Prostate gland (tissue), 2 donors: Measurements from ENCODE around the gene JMJD8. TPM values are rescaled to one million over a fixed set of nuclear protein-coding genes. Genes with fewer than 3 reads are reported as not detected.

Experiments used
- DNase-seq: peaks from one replicate; pipeline ENCODE4 v3.0.0-alpha.2; 2019; ENCODE audit warnings: low spot score
- H3K27ac ChIP-seq, 2 donors: fragments of 200-600 bp; sonication (generic); 2 replicates each; pipeline ENCODE4 v1.5.1; 2017 to 2019
- H3K27me3 ChIP-seq: fragments of 200-600 bp; sonication (generic); replicated peaks from 2 replicates; pipeline ENCODE4 v1.5.1; 2019; ENCODE audit not compliant: insufficient read depth
- H3K36me3 ChIP-seq, 2 donors: fragments of 200-600 bp; sonication (generic); 1 replicate in 1 of 2; 2 replicates in 1 of 2; pipeline versions ENCODE4 v1.5.1 to v1.8.1; 2017 to 2019
- H3K4me1 ChIP-seq: fragments of 200-600 bp; sonication (generic); replicated peaks from 2 replicates; pipeline ENCODE4 v1.5.1; 2019
- H3K4me3 ChIP-seq, 2 donors: fragments of 200-600 bp; sonication (generic); 2 replicates each; pipeline ENCODE4 v1.5.1; 2017 to 2019
- H3K9me3 ChIP-seq: fragments of 200-600 bp; sonication (generic); 2 replicates; pipeline ENCODE4 v1.5.1; 2017
- POLR2A ChIP-seq: fragments of 450-650 bp; IDR thresholded peaks from one replicate; pipeline ENCODE4 v1.6.1; 2016; ENCODE audit warnings: antibody characterized with exemption, mild to moderate bottlenecking
- POLR2AphosphoS5 ChIP-seq: sonication (generic); formaldehyde crosslinking; IDR thresholded peaks from one replicate; pipeline ENCODE4 v1.6.1; 2017; ENCODE audit warnings: antibody characterized with exemption
- WGBS: methylation state at CpG from one replicate; pipeline ENCODE4 v1.1.5; 2018; 5-methylcytosine and 5-hydroxymethylcytosine counted together
- intact Hi-C: fragments of 100-400 bp; cut with DNase I; formaldehyde crosslinking; loops from one replicate; pipeline ENCODE4 v1.14.2; 2022
- total RNA-seq, 2 donors: library from RNA; depleted of rRNA; stranded (reverse); fragments of >200 nt; gene quantifications; one replicate each; pipeline ENCODE4 v1.1.0, GENCODE V29; 2016
- TF ChIP-seq, protein P1 (sequence below), 4 experiments: fragments of 200-600 bp in 2 of 4; fragments of 450-650 bp in 2 of 4; sonication (generic) in 2 of 4; IDR thresholded peaks; 1 replicate in 3 of 4; 2 replicates in 1 of 4; pipeline ENCODE4 v1.5.1; 2016 to 2019; ENCODE audit warnings: antibody characterized with exemption in 4 of 4, mild to moderate bottlenecking in 2 of 4, moderate library complexity in 2 of 4

Gene JMJD8
- total RNA-seq, 2 donors from 2014 or later: 121 to 132 TPM

DNA sequence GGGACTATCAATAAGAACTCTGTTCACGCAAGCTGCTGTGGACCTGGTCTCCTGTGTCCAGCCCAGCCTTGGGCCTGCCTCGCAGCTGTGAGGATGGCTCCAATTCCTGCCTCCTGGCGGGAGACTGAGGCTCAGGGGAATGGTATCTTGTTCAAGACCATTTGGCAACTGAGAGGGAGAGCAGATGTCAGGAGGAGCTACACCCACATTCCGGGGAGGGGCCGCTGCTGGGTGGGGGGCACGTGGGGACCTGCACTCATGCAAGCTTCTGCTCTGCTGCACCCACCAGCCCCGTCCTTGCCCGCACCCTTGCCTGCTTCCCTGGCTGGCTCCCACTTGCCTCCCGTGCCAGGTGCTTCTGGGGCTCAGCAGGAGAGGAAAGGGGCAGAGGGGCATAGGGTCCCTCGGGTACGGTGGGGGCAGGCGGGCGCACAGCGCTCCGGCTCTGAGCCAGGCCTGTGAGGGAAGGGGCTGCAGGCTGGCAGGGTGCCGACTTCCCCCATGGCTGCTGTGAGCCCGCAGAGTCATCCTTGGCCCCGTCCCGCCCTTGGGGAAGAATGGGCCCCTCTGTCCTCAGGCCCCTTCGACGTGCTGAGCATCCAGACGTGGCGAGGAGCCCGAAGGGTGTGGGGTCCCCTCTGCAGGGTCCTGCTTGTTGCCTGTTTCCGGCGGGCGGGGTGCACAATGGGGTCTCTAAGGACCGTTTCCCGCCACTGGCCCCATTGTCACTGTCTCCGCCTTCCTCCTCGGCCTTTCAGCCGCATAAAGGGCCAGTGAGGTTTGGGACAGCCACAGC lies 33.5 kb upstream of the JMJD8 start:
- no peak overlapping the region for H3K27ac ChIP-seq
- H3K36me3 ChIP-seq: no peaks in the 10 kb centered on the region
- 78% methylated on average over 32 of the region's 32 CpGs for WGBS
- intact Hi-C loops: no loop called here
- H3K27me3 ChIP-seq: no peaks in the 10 kb centered on the region
- no peak for TF ChIP-seq POLR2A
- TF ChIP-seq POLR2AphosphoS5: no peak
- TF ChIP-seq, protein P1, sequence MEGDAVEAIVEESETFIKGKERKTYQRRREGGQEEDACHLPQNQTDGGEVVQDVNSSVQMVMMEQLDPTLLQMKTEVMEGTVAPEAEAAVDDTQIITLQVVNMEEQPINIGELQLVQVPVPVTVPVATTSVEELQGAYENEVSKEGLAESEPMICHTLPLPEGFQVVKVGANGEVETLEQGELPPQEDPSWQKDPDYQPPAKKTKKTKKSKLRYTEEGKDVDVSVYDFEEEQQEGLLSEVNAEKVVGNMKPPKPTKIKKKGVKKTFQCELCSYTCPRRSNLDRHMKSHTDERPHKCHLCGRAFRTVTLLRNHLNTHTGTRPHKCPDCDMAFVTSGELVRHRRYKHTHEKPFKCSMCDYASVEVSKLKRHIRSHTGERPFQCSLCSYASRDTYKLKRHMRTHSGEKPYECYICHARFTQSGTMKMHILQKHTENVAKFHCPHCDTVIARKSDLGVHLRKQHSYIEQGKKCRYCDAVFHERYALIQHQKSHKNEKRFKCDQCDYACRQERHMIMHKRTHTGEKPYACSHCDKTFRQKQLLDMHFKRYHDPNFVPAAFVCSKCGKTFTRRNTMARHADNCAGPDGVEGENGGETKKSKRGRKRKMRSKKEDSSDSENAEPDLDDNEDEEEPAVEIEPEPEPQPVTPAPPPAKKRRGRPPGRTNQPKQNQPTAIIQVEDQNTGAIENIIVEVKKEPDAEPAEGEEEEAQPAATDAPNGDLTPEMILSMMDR (IDR thresholded peaks at IDR 0.05): no peak
- DNase-seq: no peak
- no peak overlapping the region for H3K4me3 ChIP-seq
- no peaks in the 10 kb centered on the region for H3K9me3 ChIP-seq
- peaks cover 29% of the 10 kb centered on the region for H3K4me1 ChIP-seq

DNA sequence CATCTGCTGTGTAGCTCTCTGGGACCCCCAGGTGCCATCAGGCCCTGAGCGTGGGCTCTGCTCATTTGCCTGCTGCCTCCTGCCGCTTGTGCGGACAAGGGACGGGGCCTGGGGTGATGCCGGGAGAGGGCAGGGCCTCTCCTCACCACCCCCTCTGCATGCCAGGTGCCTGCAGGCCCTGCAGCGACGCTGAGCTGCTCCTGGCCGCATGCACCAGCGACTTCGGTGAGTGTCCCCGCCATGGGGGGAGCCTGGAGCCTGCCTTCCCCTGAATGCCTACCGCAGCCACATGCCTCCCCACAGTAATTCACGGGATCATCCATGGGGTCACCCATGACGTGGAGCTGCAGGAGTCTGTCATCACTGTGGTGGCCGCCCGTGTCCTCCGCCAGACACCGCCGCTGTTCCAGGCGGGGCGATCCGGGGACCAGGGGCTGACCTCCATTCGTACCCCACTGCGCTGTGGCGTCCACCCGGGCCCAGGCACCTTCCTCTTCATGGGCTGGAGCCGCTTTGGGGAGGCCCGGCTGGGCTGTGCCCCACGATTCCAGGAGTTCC lies 32.7 kb upstream of the JMJD8 start:
- intact Hi-C loops: no loop called here
- 87% methylated on average over 29 of the region's 29 CpGs for WGBS
- peaks cover 29% of the 10 kb centered on the region for H3K4me1 ChIP-seq

DNA sequence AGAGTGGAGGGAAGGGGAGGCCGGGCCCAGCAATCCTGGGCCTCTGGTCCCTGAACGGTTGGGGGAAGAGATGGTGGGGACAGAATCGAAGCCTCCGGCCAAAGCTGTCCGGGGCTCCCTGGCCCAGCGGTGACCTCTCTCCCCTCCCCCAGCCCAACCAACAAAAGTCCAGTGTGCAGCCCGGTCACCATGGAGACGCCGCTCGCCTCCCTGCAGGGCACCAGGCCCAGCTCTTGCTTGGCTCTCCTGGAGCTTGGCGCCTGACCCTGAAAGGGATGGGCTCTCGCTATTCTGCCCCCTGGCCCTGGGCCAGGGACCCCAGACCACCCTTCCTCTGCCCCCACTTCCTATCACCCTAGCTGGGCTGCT lies 32.0 kb upstream of the JMJD8 start:
- no peaks in the 10 kb centered on the region for H3K27me3 ChIP-seq
- 8% methylated on average over 10 of the region's 12 CpGs for WGBS
- no peaks in the 10 kb centered on the region for H3K9me3 ChIP-seq
- TF ChIP-seq POLR2AphosphoS5: no peak
- intact Hi-C loops: no loop called here
- H3K4me3 ChIP-seq: peak overlapping the region in 1 of 2 donors; percentile 51
- H3K36me3 ChIP-seq: no peaks in the 10 kb centered on the region
- H3K4me1 ChIP-seq: peaks cover 23% of the 10 kb centered on the region
- no peak overlapping the region for H3K27ac ChIP-seq
- DNase-seq: no peak

More for the DNA sequence above, 32.7 kb upstream of the JMJD8 start:
- DNase-seq: no peak
- TF ChIP-seq, protein P1 (IDR thresholded peaks at IDR 0.05): no peak
- Histone ChIP-seq H3K27me3 (no peaks in the 10 kb centered on the region), H3K9me3 (no peaks in the 10 kb centered on the region), H3K4me3 (no peak overlapping the region), H3K27ac (no peak overlapping the region), H3K36me3 (no peaks in the 10 kb centered on the region)

DNA sequence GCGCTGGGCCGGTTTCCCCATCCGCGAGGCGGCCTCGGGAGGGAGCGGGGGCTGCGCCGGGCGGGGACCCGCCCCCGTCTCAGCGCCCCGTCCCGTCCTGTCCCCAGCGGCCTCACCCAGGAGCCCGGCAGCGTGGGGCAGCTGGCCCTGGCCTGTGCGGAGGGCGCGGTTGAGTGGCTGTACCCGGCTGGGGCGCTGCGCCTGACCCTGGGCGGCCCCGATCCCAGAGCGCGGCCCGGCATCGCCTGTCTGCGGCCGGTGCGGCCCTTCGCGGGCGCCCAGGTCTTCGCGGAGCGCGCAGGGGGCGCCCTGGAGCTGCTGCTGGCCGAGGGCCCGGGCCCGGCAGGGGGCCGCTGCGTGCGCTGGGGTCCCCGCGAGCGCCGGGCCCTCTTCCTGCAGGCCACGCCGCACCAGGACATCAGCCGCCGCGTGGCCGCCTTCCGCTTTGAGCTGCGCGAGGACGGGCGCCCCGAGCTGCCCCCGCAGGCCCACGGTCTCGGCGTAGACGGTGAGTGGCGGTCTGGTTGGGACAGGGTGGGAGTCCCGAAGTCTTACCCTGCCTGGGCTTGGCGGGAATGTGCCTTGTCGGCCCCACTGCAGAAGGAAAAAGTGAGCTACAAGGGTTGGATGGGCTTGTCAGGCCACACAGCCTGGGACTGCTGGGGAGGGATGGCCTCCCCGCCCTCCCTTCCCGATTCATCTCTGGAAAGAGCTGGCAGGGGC lies 31.5 kb upstream of the JMJD8 start:
- intact Hi-C loops: no loop called here

More for the DNA sequence above, 31.5 kb upstream of the JMJD8 start:
- no peaks in the 10 kb centered on the region for H3K36me3 ChIP-seq
- H3K4me3 ChIP-seq: peak overlapping the region; percentile 51 to 55
- TF ChIP-seq POLR2A: no peak
- TF ChIP-seq, protein P1 (IDR thresholded peaks at IDR 0.05): peak in 1 of 4 experiments; percentile 20
- TF ChIP-seq POLR2AphosphoS5: no peak
- no peak overlapping the region for H3K27ac ChIP-seq
- 2% methylated on average over 36 of the region's 74 CpGs for WGBS
- no peaks in the 10 kb centered on the region for H3K9me3 ChIP-seq
- no peak for DNase-seq
- peaks cover 23% of the 10 kb centered on the region for H3K4me1 ChIP-seq
- H3K27me3 ChIP-seq: peaks cover 2% of the 10 kb centered on the region
